IPS-18c (cell line): ENCODE data around the gene MST1R.
"Not testable (repeated sequence)": the region's sequence is repeated elsewhere in the genome, so short reads cannot be mapped to it uniquely, and the experiment has no call there.

Experiments used
- H3K4me3 ChIP-seq: 2 replicates; pipeline ENCODE4 v1.7.0; 2013; ENCODE audit warnings: low read depth, mild to moderate bottlenecking, low read length, moderate library complexity; ENCODE audit not compliant: insufficient read depth
- H3K9me3 ChIP-seq: one replicate; pipeline ENCODE4 v1.6.1; 2013; ENCODE audit warnings: mild to moderate bottlenecking, low read length, moderate library complexity; ENCODE audit not compliant: control insufficient read depth, insufficient read depth

Gene MST1R

GRCh38 chr3:49917806-49918590 is 14.3 kb upstream of the MST1R start:
- not testable (repeated sequence) for H3K4me3 ChIP-seq, H3K9me3 ChIP-seq

GRCh38 chr3:49916686-49917085 is 13.0 kb upstream of the MST1R start:
- no peaks in the 10 kb centered on the region for H3K9me3 ChIP-seq
- H3K4me3 ChIP-seq, result no peak overlapping the region

- Histone ChIP-seq H3K9me3 (no peaks in the 10 kb centered on the region), H3K4me3 (no peak overlapping the region)
Measured at GRCh38 chr3:49914906-49915305, 11.2 kb upstream of the MST1R start.

GRCh38 chr3:49912881-49913281 is 9.2 kb upstream of the MST1R start:
- H3K9me3 ChIP-seq, result no peaks in the 10 kb centered on the region
- no peak overlapping the region for H3K4me3 ChIP-seq

GRCh38 chr3:49911611-49912010 is 7.9 kb upstream of the MST1R start:
- H3K4me3 ChIP-seq, result no peak overlapping the region

GRCh38 chr3:49911124-49911420 is 7.4 kb upstream of the MST1R start:
- H3K4me3 ChIP-seq, result 0 out of 2 replicates have a peak overlapping the region, but pooled peaks have one; percentile 20
- H3K9me3 ChIP-seq, result no peaks in the 10 kb centered on the region

More at GRCh38 chr3:49911611-49912010, 7.9 kb upstream of the MST1R start:
- no peaks in the 10 kb centered on the region for H3K9me3 ChIP-seq

- Histone ChIP-seq H3K9me3 (no peaks in the 10 kb centered on the region), H3K4me3 (peak overlapping the region; percentile 22)
Measured at GRCh38 chr3:49910409-49911123, 6.9 kb upstream of the MST1R start.

- H3K9me3 ChIP-seq, result no peaks in the 10 kb centered on the region
- H3K4me3 ChIP-seq, result no peak overlapping the region
Measured at GRCh38 chr3:49908373-49909199, 4.9 kb upstream of the MST1R start.

- H3K4me3 ChIP-seq, result no peak overlapping the region
- H3K9me3 ChIP-seq, result no peaks in the 10 kb centered on the region
Measured at GRCh38 chr3:49906073-49906743, 2.5 kb upstream of the MST1R start.

GRCh38 chr3:49904448-49904847 is 775 bp upstream of the MST1R start:
- H3K4me3 ChIP-seq, result not testable (repeated sequence)

GRCh38 chr3:49902511-49903345 is 945 bp downstream of the MST1R start:
- H3K4me3 ChIP-seq, result no peak overlapping the region
- H3K9me3 ChIP-seq, result no peaks in the 10 kb centered on the region

More at GRCh38 chr3:49904448-49904847, 775 bp upstream of the MST1R start:
- not testable (repeated sequence) for H3K9me3 ChIP-seq

GRCh38 chr3:49901366-49902339 is 2.0 kb downstream of the MST1R start:
- H3K4me3 ChIP-seq, result no peak overlapping the region

GRCh38 chr3:49900491-49901153 is 3.1 kb downstream of the MST1R start:
- no peak overlapping the region for H3K4me3 ChIP-seq

More at GRCh38 chr3:49901366-49902339, 2.0 kb downstream of the MST1R start:
- H3K9me3 ChIP-seq, result no peaks in the 10 kb centered on the region

GRCh38 chr3:49899815-49900214 is 3.9 kb downstream of the MST1R start:
- Histone ChIP-seq H3K9me3 (no peaks in the 10 kb centered on the region), H3K4me3 (no peak overlapping the region)

More at GRCh38 chr3:49900491-49901153, 3.1 kb downstream of the MST1R start:
- no peaks in the 10 kb centered on the region for H3K9me3 ChIP-seq

GRCh38 chr3:49898991-49899390 is 4.7 kb downstream of the MST1R start:
- H3K9me3 ChIP-seq, result no peaks in the 10 kb centered on the region
- no peak overlapping the region for H3K4me3 ChIP-seq
